GM23338 (cell line): ENCODE results near the gene NAA10. TPM values are rescaled to one million over a fixed set of nuclear protein-coding genes. Genes with fewer than 3 reads are reported as not detected.
A peak's percentile ranks its signal among the peaks of the same experiment; 100 is the strongest.

Experiments
- ATAC-seq: fragments of 200-7000 bp; cut with Tn5 transposase; 3 replicates; pipeline ENCODE4 v1.9.1; 2020
- DNase-seq: peaks from one replicate; pipeline ENCODE4 v3.0.0-alpha.2; 2015; ENCODE audit warnings: low spot score
- H2AFZ ChIP-seq: fragments of 200-600 bp; sonication (generic); 2 replicates; pipeline ENCODE4 v1.8.0; 2016; ENCODE audit warnings: antibody characterized with exemption, mild to moderate bottlenecking, moderate library complexity
- H3F3A ChIP-seq: fragments of 200-600 bp; sonication (generic); replicated peaks from 2 replicates; pipeline ENCODE4 v1.8.0; 2017; ENCODE audit warnings: antibody characterized with exemption, mixed run types, low read depth
- H3K27ac ChIP-seq: fragments of 200-600 bp; sonication (generic); 2 replicates; pipeline ENCODE4 v1.6.1; 2016; ENCODE audit warnings: low read depth
- H3K27me3 ChIP-seq: fragments of 200-600 bp; sonication (generic); 2 replicates; pipeline ENCODE4 v1.8.0; 2016; ENCODE audit warnings: mild to moderate bottlenecking, mixed run types, moderate library complexity; ENCODE audit not compliant: insufficient read depth
- H3K36me3 ChIP-seq: fragments of 200-600 bp; sonication (generic); 2 replicates; pipeline ENCODE4 v1.8.0; 2016; ENCODE audit warnings: mild to moderate bottlenecking; ENCODE audit not compliant: insufficient read depth
- H3K4me1 ChIP-seq: fragments of 200-600 bp; sonication (generic); 2 replicates; pipeline ENCODE4 v1.8.0; 2016; ENCODE audit warnings: mild to moderate bottlenecking, moderate library complexity; ENCODE audit not compliant: insufficient read depth
- H3K4me2 ChIP-seq: fragments of 200-600 bp; sonication (generic); 2 replicates; pipeline ENCODE4 v1.7.1; 2017; ENCODE audit warnings: mixed run types
- H3K4me3 ChIP-seq: fragments of 200-600 bp; sonication (generic); 2 replicates; pipeline ENCODE4 v1.6.1; 2016; ENCODE audit warnings: mixed run types
- H3K79me2 ChIP-seq: fragments of 200-600 bp; sonication (generic); replicated peaks from 2 replicates; pipeline ENCODE4 v1.8.0; 2017; ENCODE audit warnings: mild to moderate bottlenecking; ENCODE audit not compliant: insufficient read depth
- H3K9me2 ChIP-seq: fragments of 200-600 bp; sonication (generic); 2 replicates; pipeline ENCODE4 v1.8.0; 2017; ENCODE audit not compliant: insufficient read depth
- H4K20me1 ChIP-seq: fragments of 200-600 bp; sonication (generic); replicated peaks from 2 replicates; pipeline ENCODE4 v1.8.0; 2017; ENCODE audit warnings: mild to moderate bottlenecking; ENCODE audit not compliant: insufficient read depth
- H3K27ac Mint-ChIP-seq: 2 replicates; pipeline ENCODE4 v1.8.0; 2020; ENCODE audit warnings: inconsistent platforms, mild to moderate bottlenecking, moderate library complexity, mixed read lengths
- H3K27me3 Mint-ChIP-seq: 3 replicates; pipeline ENCODE4 v1.8.0; 2022; ENCODE audit warnings: low read depth, mild to moderate bottlenecking, moderate library complexity, mixed read lengths, inconsistent platforms; ENCODE audit not compliant: insufficient read depth, poor library complexity
- H3K36me3 Mint-ChIP-seq: 3 replicates; pipeline ENCODE4 v1.8.0; 2021; ENCODE audit warnings: low read depth, mild to moderate bottlenecking, inconsistent platforms, moderate library complexity, mixed read lengths
- H3K4me1 Mint-ChIP-seq: 3 replicates; pipeline ENCODE4 v1.8.0; 2020; ENCODE audit warnings: mild to moderate bottlenecking, inconsistent platforms, mixed read lengths
- H3K4me3 Mint-ChIP-seq: 3 replicates; pipeline ENCODE4 v1.8.0; 2021; ENCODE audit warnings: moderate library complexity, mild to moderate bottlenecking, inconsistent platforms, mixed read lengths
- H3K9me3 Mint-ChIP-seq: 3 replicates; pipeline ENCODE4 v1.8.0; 2020; ENCODE audit warnings: moderate library complexity, mild to moderate bottlenecking, inconsistent platforms, mixed read lengths
- CREB1 ChIP-seq: fragments of 250-450 bp; sonication (Bioruptor Pico); IDR thresholded peaks from 2 replicates; pipeline ENCODE4 v1.5.0; 2020; ENCODE audit warnings: low read depth, mild to moderate bottlenecking, moderate library complexity
- CTCF ChIP-seq, 2 experiments: fragments of 200-600 bp in 1 of 2; sonication (generic) in 1 of 2; conservative IDR thresholded peaks; 2 replicates each; pipeline versions ENCODE4 v1.5.1 to v1.6.1; 2016 to 2017; ENCODE audit warnings: antibody characterized with exemption in 2 of 2, low read depth in 2 of 2, mild to moderate bottlenecking in 2 of 2, moderate library complexity in 1 of 2
- ETS1 ChIP-seq: IDR thresholded peaks from 2 replicates; pipeline ENCODE4 v1.6.1; 2016; ENCODE audit warnings: antibody characterized with exemption
- EZH2 ChIP-seq: fragments of 200-600 bp; sonication (generic); IDR thresholded peaks from one replicate; pipeline ENCODE4 v1.8.0; 2017; ENCODE audit warnings: antibody characterized with exemption, mild to moderate bottlenecking, low read depth; ENCODE audit not compliant: unreplicated experiment
- EZH2phosphoT487 ChIP-seq: fragments of 200-600 bp; sonication (generic); IDR thresholded peaks from one replicate; pipeline ENCODE4 v1.8.1; 2018; ENCODE audit warnings: antibody characterized with exemption; ENCODE audit not compliant: unreplicated experiment
- JUNB ChIP-seq: IDR thresholded peaks from one replicate; pipeline ENCODE4 v1.6.1; 2016; ENCODE audit warnings: antibody characterized with exemption; ENCODE audit not compliant: unreplicated experiment
- NANOG ChIP-seq: IDR thresholded peaks from 2 replicates; pipeline ENCODE4 v1.6.1; 2016; ENCODE audit warnings: antibody characterized with exemption, borderline replicate concordance
- POLR2AphosphoS5 ChIP-seq: IDR thresholded peaks from 2 replicates; pipeline ENCODE4 v1.6.1; 2016; ENCODE audit warnings: antibody characterized with exemption, low read depth
- REST ChIP-seq: IDR thresholded peaks from one replicate; pipeline ENCODE4 v1.6.1; 2018; ENCODE audit warnings: antibody characterized with exemption; ENCODE audit not compliant: unreplicated experiment
- STAT1 ChIP-seq: IDR thresholded peaks from one replicate; pipeline ENCODE4 v1.6.1; 2016; ENCODE audit warnings: antibody characterized with exemption; ENCODE audit not compliant: unreplicated experiment
- ZNF114 ChIP-seq: fragments of 250-450 bp; sonication (Bioruptor Pico); IDR thresholded peaks from 2 replicates; pipeline ENCODE4 v1.5.0; 2020; ENCODE audit warnings: mild to moderate bottlenecking, moderate library complexity
- ZNF331 ChIP-seq: fragments of 250-450 bp; sonication (Bioruptor Pico); IDR thresholded peaks from 2 replicates; pipeline ENCODE4 v1.5.0; 2020; ENCODE audit warnings: low read depth, mild to moderate bottlenecking, moderate library complexity
- ZNF462 ChIP-seq: fragments of 250-450 bp; sonication (Bioruptor Pico); IDR thresholded peaks from 2 replicates; pipeline ENCODE4 v1.5.0; 2020; ENCODE audit warnings: mild to moderate bottlenecking, moderate library complexity
- polyA plus RNA-seq: library from polyadenylated mRNA; unstranded; fragments of >200 nt; fragmentation: Nextera tagmentation; extraction: Ambion mirVana; gene quantifications from 2 replicates; pipeline ENCODE4 v1.2.1, GENCODE V29; 2016
- total RNA-seq: library from RNA; depleted of rRNA; stranded (reverse); fragments of >200 nt; shearing (Covaris generic); gene quantifications from 2 replicates; pipeline ENCODE4 v1.2.3, GENCODE V29; 2014

The NAA10 gene
- total and polyA plus RNA-seq, 2 experiments from 2014 or later = 136 to 145 TPM

GRCh38 chrX:153885208-153885787 is 49.5 kb downstream of the NAA10 start:
- Histone ChIP-seq H3K4me2 (peak overlapping the region; percentile 71), H3K27ac (no peak overlapping the region), H3K4me1 (peaks cover 19% of the 10 kb centered on the region; the same call in 1 of the 2 replicates), H2AFZ (no peak overlapping the region), H3K27me3 (no peaks in the 10 kb centered on the region; the same call in 1 of the 2 replicates), H3K79me2 (no peaks in the 10 kb centered on the region), H3F3A (no peaks in the 10 kb centered on the region), H3K36me3 (no peaks in the 10 kb centered on the region), H3K4me3 (peak overlapping the region; percentile 56), H3K9me2 (no peaks in the 10 kb centered on the region), H4K20me1 (no peaks in the 10 kb centered on the region)
- Mint-ChIP-seq H3K9me3 (no peaks in the 10 kb centered on the region; the same call in 2 of the 3 replicates), H3K4me3 (peak overlapping the region; percentile 70), H3K4me1 (peaks cover 22% of the 10 kb centered on the region), H3K27me3 (peaks cover 8% of the 10 kb centered on the region), H3K36me3 (no peaks in the 10 kb centered on the region; the same call in 2 of the 3 replicates), H3K27ac (no peak overlapping the region)
- peak; percentile 3; the same call in 2 of the 3 replicates for ATAC-seq
- DNase-seq = no peak
- TF ChIP-seq POLR2AphosphoS5 (no peak), STAT1 (no peak), JUNB (no peak), ETS1 (no peak), EZH2 (no peak), REST (no peak), EZH2phosphoT487 (no peak), NANOG (no peak), ZNF114 (no peak), ZNF462 (CRISPR knock-in tag) (no peak), CTCF (conservative IDR thresholded peaks at IDR 0.05; ENCODE audit: low read depth in 2 of 2) (no peak), ZNF331 (CRISPR knock-in tag) (no peak), CREB1 (no peak)
